ENCODE data around the gene A1BG. TPM values are rescaled to one million over a fixed set of nuclear protein-coding genes. Genes with fewer than 3 reads are reported as not detected.
A peak's percentile ranks its signal among the peaks of the same experiment; 100 is the strongest.

Gene A1BG
- total and polyA plus RNA-seq, 2 of the 13 experiments (the other 11 are each of a cell fraction or from before 2014, with no cell fraction given): 14.7 to 41.4 TPM

GRCh38 chr19:58362272-58362994 is 9.1 kb upstream of the A1BG start, which contains the start of gene ZNF497 (continued):
- no peak for TF ChIP-seq TIGD3 (CRISPR knock-in tag; IDR thresholded peaks at IDR 0.05; ENCODE audit: borderline replicate concordance)
- TF ChIP-seq ATF4 (CRISPR knock-in tag; IDR thresholded peaks at IDR 0.05): 0 out of 4 replicates have a peak, but pooled peaks of 1 of the 2 experiments have one; percentile 19
- no peak for TF ChIP-seq ZNF17 (CRISPR knock-in tag; IDR thresholded peaks at IDR 0.05)
- no peak for TF ChIP-seq ZHX1 (CRISPR knock-in tag; IDR thresholded peaks at IDR 0.05; ENCODE audit: low read depth)
- TF ChIP-seq SPEN (CRISPR knock-in tag; IDR thresholded peaks at IDR 0.05; ENCODE audit: low read depth): peak; percentile 93
- peak; percentile 86 for TF ChIP-seq ZNF256 (CRISPR knock-in tag; conservative IDR thresholded peaks at IDR 0.05)
- TF ChIP-seq HNRNPH1 (optimal IDR thresholded peaks at IDR 0.05; ENCODE audit: low read depth, low read length): no peak
- TF ChIP-seq NR2C2 (CRISPR knock-in tag; IDR thresholded peaks at IDR 0.05; ENCODE audit: borderline replicate concordance): peak; percentile 86
- TF ChIP-seq DPF2 (CRISPR knock-in tag; IDR thresholded peaks at IDR 0.05; ENCODE audit: borderline replicate concordance, low read depth): no peak
- peak; percentile 100 for TF ChIP-seq RFX3 (CRISPR knock-in tag; IDR thresholded peaks at IDR 0.05)
- TF ChIP-seq TFAP4 (IDR thresholded peaks at IDR 0.05; ENCODE audit: borderline replicate concordance, low read depth): peak; percentile 42; the same call in 1 of the 2 replicates
- peak; percentile 46; the same call in 1 of the 2 replicates for TF ChIP-seq ETS1 (CRISPR knock-in tag; IDR thresholded peaks at IDR 0.05)
- TF ChIP-seq ZIK1 (CRISPR knock-in tag; IDR thresholded peaks at IDR 0.05; ENCODE audit: borderline replicate concordance, low read depth): 0 out of 2 replicates have a peak, but pooled peaks have one; percentile 57
- peak; percentile 83 for TF ChIP-seq ZNF430 (CRISPR knock-in tag; IDR thresholded peaks at IDR 0.05)
- no peak for TF ChIP-seq ZNF292 (CRISPR knock-in tag; IDR thresholded peaks at IDR 0.05; ENCODE audit: borderline replicate concordance, low read depth)
- peak; percentile 92 for TF ChIP-seq DMAP1 (CRISPR knock-in tag; IDR thresholded peaks at IDR 0.05)
- no peak for TF ChIP-seq PRDM4 (CRISPR knock-in tag; IDR thresholded peaks at IDR 0.05; ENCODE audit: borderline replicate concordance)
- peak; percentile 64; the same call in 1 of the 2 replicates for TF ChIP-seq KMT2A (CRISPR knock-in tag; IDR thresholded peaks at IDR 0.05)
- no peak; the same call in 1 of the 2 replicates for TF ChIP-seq BCL6 (CRISPR knock-in tag; IDR thresholded peaks at IDR 0.05)
